GM18499 (cell line): Measurements from ENCODE around the gene GLG1.
"Not testable (repeated sequence)": the region's sequence is repeated elsewhere in the genome, so short reads cannot be mapped to it uniquely, and the experiment has no call there.

Experiments used
- ATAC-seq: cut with Tn5 transposase; IDR thresholded peaks from one replicate; pipeline ENCODE4 v1.9.1; 2021; ENCODE audit warnings: moderate number of reproducible peaks; ENCODE audit not compliant: insufficient read depth, unreplicated experiment

Gene GLG1

GRCh38 chr16:74546112-74546511, 60.8 kb downstream of the GLG1 start:
- ATAC-seq: not testable (repeated sequence)

DNA sequence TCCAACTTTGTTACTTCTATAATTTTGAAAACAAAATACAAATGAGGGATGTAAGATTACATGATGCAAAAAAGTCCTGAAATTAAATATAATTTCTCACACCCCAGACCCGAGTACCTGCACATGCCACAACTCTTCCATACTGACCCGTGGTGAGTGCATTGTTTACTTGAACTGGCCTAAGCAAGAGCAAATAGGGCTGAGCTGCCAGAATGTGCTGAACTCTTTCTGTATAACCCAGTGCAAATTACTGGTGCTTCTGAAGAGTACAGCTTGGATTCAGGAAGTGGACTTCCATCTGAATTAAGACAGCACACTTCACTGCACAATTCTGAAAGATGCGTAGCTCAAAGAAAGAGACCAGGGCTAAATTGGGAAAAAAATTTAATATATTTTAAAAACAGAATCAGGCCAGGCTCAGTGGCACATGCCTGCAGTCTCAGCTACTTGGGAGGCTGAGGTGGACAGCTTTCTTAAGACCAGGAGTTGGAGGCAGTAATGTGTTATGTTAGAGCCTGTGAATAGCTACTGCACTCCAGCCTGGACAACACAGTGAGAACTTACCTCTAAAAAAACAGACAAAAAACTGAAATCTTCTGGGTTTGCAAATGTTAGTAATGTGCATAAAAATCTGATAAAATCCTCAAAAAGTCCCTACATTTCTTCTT, 63.9 kb downstream of the GLG1 start:
- not testable (repeated sequence) for ATAC-seq

DNA sequence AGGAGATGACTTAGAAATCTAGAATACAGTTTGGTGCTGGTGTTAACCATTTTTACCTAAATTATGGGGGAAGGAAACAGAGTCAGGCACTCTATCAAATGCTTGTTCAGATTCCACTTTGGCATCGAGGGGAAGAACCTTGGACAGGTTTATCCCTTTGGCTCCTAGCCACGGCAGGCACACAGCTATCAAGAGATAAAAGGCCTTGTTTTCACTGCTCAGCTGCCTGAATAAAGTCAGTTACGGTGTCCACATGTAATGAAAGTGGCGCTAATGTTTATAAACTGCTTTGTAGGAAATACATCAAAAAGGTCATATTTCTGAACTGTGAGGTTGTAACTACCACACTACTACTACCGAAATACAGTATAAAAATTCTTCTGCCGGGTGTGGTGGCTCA, 66.3 kb downstream of the GLG1 start:
- ATAC-seq: not testable (repeated sequence)

DNA sequence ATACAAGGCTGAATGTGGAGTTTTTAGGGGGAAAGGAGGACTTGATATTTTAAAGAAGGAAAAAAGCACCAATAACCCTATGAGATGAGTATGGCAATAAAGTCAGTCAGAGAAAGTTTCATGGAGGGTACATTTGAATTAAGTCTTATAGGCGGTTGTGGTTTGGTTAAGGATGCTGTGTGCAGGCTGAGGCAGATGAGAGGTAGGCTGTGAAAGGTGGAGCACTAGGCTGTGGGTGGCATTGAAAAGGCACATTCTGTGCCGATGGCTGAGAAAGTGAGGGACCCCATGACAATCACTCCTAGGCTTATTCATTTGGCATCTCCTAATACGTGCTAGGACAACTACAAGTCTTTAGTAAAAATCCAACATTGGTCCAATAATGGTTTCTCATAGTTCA, 68.1 kb downstream of the GLG1 start:
- ATAC-seq: not testable (repeated sequence)

DNA sequence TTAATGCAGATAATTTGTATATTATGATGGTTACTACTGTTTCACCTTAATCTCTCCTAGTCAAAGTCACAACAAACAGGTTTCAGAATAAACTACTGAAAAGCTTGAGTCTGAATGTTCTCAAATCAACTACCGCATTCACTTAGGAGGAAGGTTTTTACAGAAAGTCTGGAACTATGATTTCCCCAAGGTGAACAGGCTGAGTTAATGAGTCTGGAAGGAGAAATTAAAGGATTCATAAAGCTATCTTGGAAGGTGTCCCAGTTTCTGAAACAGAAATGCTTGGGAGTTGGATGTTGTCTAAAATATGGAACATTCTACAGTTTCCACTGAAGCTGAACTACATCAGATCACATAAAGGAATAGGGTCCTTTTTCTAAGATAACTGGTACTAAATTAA, 69.2 kb downstream of the GLG1 start:
- ATAC-seq: not testable (repeated sequence)

GRCh38 chr16:74534650-74535049, 72.3 kb downstream of the GLG1 start:
- ATAC-seq: not testable (repeated sequence)

GRCh38 chr16:74524926-74525325, 82.0 kb downstream of the GLG1 start:
- ATAC-seq: no peak

GRCh38 chr16:74524117-74524516, 82.8 kb downstream of the GLG1 start:
- ATAC-seq: no peak

- ATAC-seq: not testable (repeated sequence)
These were observed 83.2 kb downstream of the GLG1 start for GRCh38 chr16:74523706-74524105.

- ATAC-seq: no peak
These were observed 84.8 kb downstream of the GLG1 start for GRCh38 chr16:74522160-74522559.

- ATAC-seq: no peak
These were observed 85.2 kb downstream of the GLG1 start for GRCh38 chr16:74521691-74522090.

- not testable (repeated sequence) for ATAC-seq
These were observed 88.0 kb downstream of the GLG1 start for GRCh38 chr16:74518934-74519333.

GRCh38 chr16:74511961-74512360, 95.0 kb downstream of the GLG1 start:
- ATAC-seq: no peak

DNA sequence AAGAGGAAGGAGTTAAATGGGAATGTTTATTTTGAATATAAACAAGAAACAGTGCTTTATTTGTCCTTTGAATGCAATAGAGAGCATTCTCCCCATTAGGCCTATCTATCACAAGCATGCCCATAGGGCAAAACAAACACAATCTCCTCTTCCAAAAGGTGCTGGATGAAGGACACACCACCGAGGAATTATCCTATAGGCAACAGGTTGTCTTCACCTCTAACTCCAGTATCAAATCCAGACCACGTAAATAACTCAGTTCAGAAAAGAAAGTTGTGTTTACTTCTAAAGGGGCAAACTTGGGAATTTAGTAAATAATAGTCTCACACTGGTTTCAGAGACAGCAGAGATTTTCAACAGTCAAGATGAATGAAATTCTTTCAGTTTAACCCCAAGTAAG, 101.9 kb downstream of the GLG1 start:
- ATAC-seq: no peak

DNA sequence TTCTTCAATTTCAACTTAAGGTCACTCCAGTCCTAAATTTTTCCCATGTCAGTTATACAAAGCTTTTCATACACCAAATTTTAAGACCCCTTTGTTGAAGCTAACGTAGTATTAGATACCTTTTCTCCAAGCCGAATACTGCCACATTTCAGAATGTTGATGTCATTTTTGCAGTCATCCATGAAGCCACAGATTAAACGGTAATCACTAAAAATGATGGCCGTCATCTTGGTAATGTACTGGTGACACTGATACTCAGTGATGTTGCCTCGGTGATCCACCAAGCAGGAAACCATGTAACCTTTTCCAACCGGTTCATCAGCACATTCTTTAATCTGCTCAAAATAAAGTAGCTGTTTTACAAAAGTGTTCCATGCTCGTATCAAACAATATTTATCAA, 103.5 kb downstream of the GLG1 start:
- no peak for ATAC-seq

DNA sequence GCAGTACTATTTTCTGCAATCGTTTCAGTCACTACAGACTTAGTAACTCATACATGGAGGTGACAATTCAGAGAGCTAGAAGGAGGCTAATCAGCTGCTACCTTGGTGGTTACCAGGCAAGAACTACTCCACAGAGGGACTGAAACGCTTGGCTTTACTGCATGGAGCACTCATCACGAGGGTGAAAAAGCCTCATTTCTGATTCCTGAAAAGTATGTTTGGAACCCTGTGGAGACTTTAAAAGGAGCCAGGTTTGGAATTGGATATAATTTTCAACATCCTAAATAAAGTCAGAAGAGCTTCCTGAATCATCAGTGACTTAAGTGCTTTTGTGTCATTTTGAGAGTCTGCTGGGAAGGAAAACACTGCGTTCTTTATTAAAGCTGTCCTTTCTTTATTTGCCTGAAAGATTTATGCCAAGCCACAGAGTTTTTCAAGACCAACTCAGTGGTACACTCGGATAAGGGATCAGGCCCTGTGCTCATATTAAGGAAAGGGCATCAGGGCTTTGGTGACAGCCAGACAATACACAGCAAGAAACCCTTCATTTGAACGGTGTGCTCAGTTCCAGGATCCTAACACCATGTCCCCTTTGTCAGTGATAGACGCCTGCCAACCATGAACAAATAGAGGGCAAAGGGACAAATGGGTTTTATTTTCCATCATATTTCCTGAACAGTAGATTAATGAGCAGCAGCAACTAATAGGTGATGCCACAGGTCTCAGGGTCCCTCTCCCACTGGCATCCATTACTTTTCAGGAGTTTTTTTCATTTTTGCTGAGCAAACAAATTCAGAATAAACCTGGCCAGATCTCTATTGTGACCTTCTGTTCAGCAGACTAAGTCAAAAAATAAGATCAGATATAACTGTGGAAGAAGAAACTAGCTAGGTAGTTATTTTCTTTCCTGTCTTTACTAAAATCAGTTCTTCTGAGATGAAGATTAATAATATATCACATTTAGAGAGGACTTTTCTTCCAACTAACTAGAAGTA, 105.1 kb downstream of the GLG1 start:
- no peak for ATAC-seq

DNA sequence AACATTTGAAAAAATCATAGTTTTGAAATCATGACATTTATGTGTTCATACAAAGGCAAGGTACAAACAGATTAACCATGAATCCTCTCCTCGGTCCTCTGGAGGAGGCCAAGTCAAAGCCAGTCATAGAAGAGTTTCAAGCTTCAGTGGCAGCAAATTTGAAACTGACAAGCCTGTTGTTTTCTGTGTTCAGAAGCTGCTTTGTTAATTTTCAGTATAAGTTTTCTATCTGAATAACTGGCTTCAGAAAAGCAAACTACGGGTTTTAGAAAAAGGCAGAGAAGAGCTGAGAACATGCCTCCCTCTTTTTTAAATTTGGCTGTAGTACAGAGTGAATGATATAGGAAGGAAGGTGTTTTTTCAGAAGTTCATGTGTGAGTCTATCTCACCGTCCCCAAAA, 106.0 kb downstream of the GLG1 start:
- ATAC-seq: no peak

GRCh38 chr16:74499114-74499513, 107.8 kb downstream of the GLG1 start:
- ATAC-seq: no peak

DNA sequence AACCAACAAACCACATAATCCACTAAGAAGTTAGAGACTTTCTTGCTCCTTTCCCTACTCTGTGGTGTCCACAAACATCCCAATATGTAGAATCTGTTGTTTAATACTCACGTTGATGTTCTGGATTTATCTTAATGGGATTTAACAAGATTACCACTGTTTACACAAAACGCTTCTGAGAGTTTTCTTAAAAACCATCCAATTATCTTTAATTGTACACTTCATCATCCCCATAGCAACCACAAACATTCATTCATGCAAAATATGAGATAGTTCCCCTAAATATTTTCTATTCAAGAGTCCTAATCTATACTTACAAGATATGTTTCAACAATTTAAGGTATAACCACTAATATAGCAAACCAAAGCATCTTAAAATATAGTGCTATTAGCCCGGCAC, 109.2 kb downstream of the GLG1 start:
- ATAC-seq: no peak

GRCh38 chr16:74496054-74496453, 110.9 kb downstream of the GLG1 start:
- ATAC-seq: no peak

- ATAC-seq: no peak
These were observed 113.9 kb downstream of the GLG1 start for GRCh38 chr16:74492976-74493375.
